ENCODE measurements around the gene HSPA2. TPM values are rescaled to one million over a fixed set of nuclear protein-coding genes. Genes with fewer than 3 reads are reported as not detected.

Gene HSPA2
- total and polyA plus RNA-seq, 2 of the 13 experiments (the other 11 are each of a cell fraction or from before 2014, with no cell fraction given), result 0.15 to 0.27 TPM

DNA sequence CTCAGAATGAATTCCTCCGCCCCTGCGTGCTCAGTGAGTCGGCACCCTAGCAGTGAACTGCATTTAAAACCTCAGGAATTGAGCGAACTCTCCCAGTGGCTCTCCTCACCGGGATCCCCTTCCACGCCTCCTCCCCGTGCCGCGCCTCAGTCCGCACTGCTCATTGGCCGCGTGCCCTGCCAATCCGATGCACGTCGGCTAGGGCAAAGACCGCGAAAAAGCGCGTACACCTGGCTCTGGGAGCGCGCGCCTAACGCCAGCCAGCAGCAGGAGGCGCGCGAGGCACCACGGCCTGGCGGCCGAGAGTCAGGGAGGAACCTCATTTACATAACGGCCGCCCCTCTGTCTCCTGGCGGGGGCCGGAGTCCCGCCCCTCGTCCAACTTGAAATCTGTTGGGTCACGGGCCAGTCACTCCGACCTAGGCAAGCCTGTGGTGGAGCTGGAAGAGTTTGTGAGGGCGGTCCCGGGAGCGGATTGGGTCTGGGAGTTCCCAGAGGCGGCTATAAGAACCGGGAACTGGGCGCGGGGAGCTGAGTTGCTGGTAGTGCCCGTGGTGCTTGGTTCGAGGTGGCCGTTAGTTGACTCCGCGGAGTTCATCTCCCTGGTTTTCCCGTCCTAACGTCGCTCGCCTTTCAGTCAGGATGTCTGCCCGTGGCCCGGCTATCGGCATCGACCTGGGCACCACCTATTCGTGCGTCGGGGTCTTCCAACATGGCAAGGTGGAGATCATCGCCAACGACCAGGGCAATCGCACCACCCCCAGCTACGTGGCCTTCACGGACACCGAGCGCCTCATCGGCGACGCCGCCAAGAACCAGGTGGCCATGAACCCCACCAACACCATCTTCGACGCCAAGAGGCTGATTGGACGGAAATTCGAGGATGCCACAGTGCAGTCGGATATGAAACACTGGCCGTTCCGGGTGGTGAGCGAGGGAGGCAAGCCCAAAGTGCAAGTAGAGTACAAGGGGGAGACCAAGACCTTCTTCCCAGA is at the start of gene HSPA2 (continued):
- TF ChIP-seq, protein P1, sequence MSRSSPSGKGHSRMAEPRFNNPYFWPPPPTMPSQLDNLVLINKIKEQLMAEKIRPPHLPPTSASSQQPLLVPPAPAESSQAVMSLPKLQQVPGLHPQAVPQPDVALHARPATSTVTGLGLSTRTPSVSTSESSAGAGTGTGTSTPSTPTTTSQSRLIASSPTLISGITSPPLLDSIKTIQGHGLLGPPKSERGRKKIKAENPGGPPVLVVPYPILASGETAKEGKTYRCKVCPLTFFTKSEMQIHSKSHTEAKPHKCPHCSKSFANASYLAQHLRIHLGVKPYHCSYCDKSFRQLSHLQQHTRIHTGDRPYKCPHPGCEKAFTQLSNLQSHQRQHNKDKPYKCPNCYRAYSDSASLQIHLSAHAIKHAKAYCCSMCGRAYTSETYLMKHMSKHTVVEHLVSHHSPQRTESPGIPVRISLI (CRISPR knock-in tag; IDR thresholded peaks at IDR 0.05; ENCODE audit: borderline replicate concordance), result no peak
- TF ChIP-seq ZNF546 (CRISPR knock-in tag; conservative IDR thresholded peaks at IDR 0.05) (no peak), NCOA2 (CRISPR knock-in tag; IDR thresholded peaks at IDR 0.05) (no peak), SMARCE1 (IDR thresholded peaks at IDR 0.05; ENCODE audit: borderline replicate concordance) (no peak), SOX5 (CRISPR knock-in tag; IDR thresholded peaks at IDR 0.05; ENCODE audit: borderline replicate concordance) (0 out of 2 replicates have a peak, but pooled peaks have one; percentile 29), ZNF431 (CRISPR knock-in tag; IDR thresholded peaks at IDR 0.05; ENCODE audit: borderline replicate concordance, low read depth) (no peak), MIER3 (CRISPR knock-in tag; IDR thresholded peaks at IDR 0.05; ENCODE audit: borderline replicate concordance) (no peak), ZNF879 (CRISPR knock-in tag; IDR thresholded peaks at IDR 0.05) (no peak), FOSL1 (CRISPR knock-in tag; IDR thresholded peaks at IDR 0.05; ENCODE audit: borderline replicate concordance) (no peak), ZSCAN25 (CRISPR knock-in tag; IDR thresholded peaks at IDR 0.05) (no peak), NR3C1 (CRISPR knock-in tag; IDR thresholded peaks at IDR 0.05) (no peak), ELF3 (CRISPR knock-in tag; IDR thresholded peaks at IDR 0.05) (no peak; the same call in 1 of the 2 replicates), ZBTB8A (CRISPR knock-in tag; IDR thresholded peaks at IDR 0.05; ENCODE audit: borderline replicate concordance, low read depth) (no peak), TSC22D2 (CRISPR knock-in tag; IDR thresholded peaks at IDR 0.05; ENCODE audit: borderline replicate concordance) (no peak), HMG20B (CRISPR knock-in tag; conservative IDR thresholded peaks at IDR 0.05) (no peak), GPBP1L1 (CRISPR knock-in tag; IDR thresholded peaks at IDR 0.05) (no peak)
- TF ChIP-seq, protein P2, sequence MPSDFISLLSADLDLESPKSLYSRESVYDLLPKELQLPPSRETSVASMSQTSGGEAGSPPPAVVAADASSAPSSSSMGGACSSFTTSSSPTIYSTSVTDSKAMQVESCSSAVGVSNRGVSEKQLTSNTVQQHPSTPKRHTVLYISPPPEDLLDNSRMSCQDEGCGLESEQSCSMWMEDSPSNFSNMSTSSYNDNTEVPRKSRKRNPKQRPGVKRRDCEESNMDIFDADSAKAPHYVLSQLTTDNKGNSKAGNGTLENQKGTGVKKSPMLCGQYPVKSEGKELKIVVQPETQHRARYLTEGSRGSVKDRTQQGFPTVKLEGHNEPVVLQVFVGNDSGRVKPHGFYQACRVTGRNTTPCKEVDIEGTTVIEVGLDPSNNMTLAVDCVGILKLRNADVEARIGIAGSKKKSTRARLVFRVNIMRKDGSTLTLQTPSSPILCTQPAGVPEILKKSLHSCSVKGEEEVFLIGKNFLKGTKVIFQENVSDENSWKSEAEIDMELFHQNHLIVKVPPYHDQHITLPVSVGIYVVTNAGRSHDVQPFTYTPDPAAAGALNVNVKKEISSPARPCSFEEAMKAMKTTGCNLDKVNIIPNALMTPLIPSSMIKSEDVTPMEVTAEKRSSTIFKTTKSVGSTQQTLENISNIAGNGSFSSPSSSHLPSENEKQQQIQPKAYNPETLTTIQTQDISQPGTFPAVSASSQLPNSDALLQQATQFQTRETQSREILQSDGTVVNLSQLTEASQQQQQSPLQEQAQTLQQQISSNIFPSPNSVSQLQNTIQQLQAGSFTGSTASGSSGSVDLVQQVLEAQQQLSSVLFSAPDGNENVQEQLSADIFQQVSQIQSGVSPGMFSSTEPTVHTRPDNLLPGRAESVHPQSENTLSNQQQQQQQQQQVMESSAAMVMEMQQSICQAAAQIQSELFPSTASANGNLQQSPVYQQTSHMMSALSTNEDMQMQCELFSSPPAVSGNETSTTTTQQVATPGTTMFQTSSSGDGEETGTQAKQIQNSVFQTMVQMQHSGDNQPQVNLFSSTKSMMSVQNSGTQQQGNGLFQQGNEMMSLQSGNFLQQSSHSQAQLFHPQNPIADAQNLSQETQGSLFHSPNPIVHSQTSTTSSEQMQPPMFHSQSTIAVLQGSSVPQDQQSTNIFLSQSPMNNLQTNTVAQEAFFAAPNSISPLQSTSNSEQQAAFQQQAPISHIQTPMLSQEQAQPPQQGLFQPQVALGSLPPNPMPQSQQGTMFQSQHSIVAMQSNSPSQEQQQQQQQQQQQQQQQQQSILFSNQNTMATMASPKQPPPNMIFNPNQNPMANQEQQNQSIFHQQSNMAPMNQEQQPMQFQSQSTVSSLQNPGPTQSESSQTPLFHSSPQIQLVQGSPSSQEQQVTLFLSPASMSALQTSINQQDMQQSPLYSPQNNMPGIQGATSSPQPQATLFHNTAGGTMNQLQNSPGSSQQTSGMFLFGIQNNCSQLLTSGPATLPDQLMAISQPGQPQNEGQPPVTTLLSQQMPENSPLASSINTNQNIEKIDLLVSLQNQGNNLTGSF (CRISPR knock-in tag; IDR thresholded peaks at IDR 0.05), result no peak
- TF ChIP-seq, protein P3, sequence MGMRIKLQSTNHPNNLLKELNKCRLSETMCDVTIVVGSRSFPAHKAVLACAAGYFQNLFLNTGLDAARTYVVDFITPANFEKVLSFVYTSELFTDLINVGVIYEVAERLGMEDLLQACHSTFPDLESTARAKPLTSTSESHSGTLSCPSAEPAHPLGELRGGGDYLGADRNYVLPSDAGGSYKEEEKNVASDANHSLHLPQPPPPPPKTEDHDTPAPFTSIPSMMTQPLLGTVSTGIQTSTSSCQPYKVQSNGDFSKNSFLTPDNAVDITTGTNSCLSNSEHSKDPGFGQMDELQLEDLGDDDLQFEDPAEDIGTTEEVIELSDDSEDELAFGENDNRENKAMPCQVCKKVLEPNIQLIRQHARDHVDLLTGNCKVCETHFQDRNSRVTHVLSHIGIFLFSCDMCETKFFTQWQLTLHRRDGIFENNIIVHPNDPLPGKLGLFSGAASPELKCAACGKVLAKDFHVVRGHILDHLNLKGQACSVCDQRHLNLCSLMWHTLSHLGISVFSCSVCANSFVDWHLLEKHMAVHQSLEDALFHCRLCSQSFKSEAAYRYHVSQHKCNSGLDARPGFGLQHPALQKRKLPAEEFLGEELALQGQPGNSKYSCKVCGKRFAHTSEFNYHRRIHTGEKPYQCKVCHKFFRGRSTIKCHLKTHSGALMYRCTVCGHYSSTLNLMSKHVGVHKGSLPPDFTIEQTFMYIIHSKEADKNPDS (CRISPR knock-in tag; IDR thresholded peaks at IDR 0.05), result no peak
